ENCODE measurements around the gene COPS2.

Gene COPS2

GRCh38 chr15:49155834-49156627 lies 632 bp upstream of the COPS2 start:
- DNase-seq (ENCODE audit: low read depth), result no peak

GRCh38 chr15:49154799-49155109 lies 645 bp downstream of the COPS2 start:
- no peak for DNase-seq (ENCODE audit: low read depth)

GRCh38 chr15:49154359-49154758 lies 1.0 kb downstream of the COPS2 start:
- DNase-seq (ENCODE audit: low read depth), result no peak

GRCh38 chr15:49152552-49153312 lies 2.7 kb downstream of the COPS2 start:
- no peak for DNase-seq (ENCODE audit: low read depth)

- DNase-seq (ENCODE audit: low read depth), result no peak
Measured at GRCh38 chr15:49151831-49152230, 3.6 kb downstream of the COPS2 start.

GRCh38 chr15:49148727-49149126 lies 6.7 kb downstream of the COPS2 start:
- no peak for DNase-seq (ENCODE audit: low read depth)

GRCh38 chr15:49148298-49148697 lies 7.1 kb downstream of the COPS2 start:
- DNase-seq (ENCODE audit: low read depth), result no peak

- DNase-seq (ENCODE audit: low read depth), result no peak
Measured at GRCh38 chr15:49145651-49146609, 9.5 kb downstream of the COPS2 start.

GRCh38 chr15:49137861-49138260 lies 17.5 kb downstream of the COPS2 start:
- no peak for DNase-seq (ENCODE audit: low read depth)

GRCh38 chr15:49135911-49136310 lies 19.5 kb downstream of the COPS2 start:
- no peak for DNase-seq (ENCODE audit: low read depth)

- no peak for DNase-seq (ENCODE audit: low read depth)
Measured at GRCh38 chr15:49135342-49135857, 20.0 kb downstream of the COPS2 start.

- DNase-seq (ENCODE audit: low read depth), result no peak
Measured at GRCh38 chr15:49134683-49135341, 20.6 kb downstream of the COPS2 start.

GRCh38 chr15:49131403-49131802 lies 24.0 kb downstream of the COPS2 start:
- DNase-seq (ENCODE audit: low read depth), result no peak

GRCh38 chr15:49124371-49124770 lies 31.0 kb downstream of the COPS2 start:
- no peak for DNase-seq (ENCODE audit: low read depth)

- DNase-seq (ENCODE audit: low read depth), result no peak
Measured at GRCh38 chr15:49122541-49123062, 32.8 kb downstream of the COPS2 start.

GRCh38 chr15:49121901-49122300 lies 33.5 kb downstream of the COPS2 start:
- no peak for DNase-seq (ENCODE audit: low read depth)

GRCh38 chr15:49120832-49121231 lies 34.6 kb downstream of the COPS2 start:
- no peak for DNase-seq (ENCODE audit: low read depth)

GRCh38 chr15:49116108-49116857 lies 39.1 kb downstream of the COPS2 start:
- DNase-seq (ENCODE audit: low read depth), result no peak

GRCh38 chr15:49115062-49115461 lies 40.3 kb downstream of the COPS2 start:
- no peak for DNase-seq (ENCODE audit: low read depth)

- no peak for DNase-seq (ENCODE audit: low read depth)
Measured at GRCh38 chr15:49110158-49110944, 45.0 kb downstream of the COPS2 start.

All from stimulated activated CD8-positive, alpha-beta memory T cell treated with anti-CD3 and anti-CD28 coated beads, Interleukin-15, amount 100 ng/mL, for 24 hours (primary cell).